HG03521 (cell line): ENCODE measurements around the gene FOXD4.
"Not testable (repeated sequence)": the region's sequence is repeated elsewhere in the genome, so short reads cannot be mapped to it uniquely, and the experiment has no call there.

Experiments used
- ATAC-seq: cut with Tn5 transposase; IDR thresholded peaks from one replicate; pipeline ENCODE4 v1.9.1; 2021; ENCODE audit warnings: mild to moderate bottlenecking, moderate library complexity; ENCODE audit not compliant: unreplicated experiment

FOXD4 gene

GRCh38 chr9:117995-118467, at the start of gene FOXD4:
Gene FOXD4 (minus strand): TSS chr9:118417. CDS start chr9:118119, 298 bp downstream.
- not testable (repeated sequence) for ATAC-seq

DNA sequence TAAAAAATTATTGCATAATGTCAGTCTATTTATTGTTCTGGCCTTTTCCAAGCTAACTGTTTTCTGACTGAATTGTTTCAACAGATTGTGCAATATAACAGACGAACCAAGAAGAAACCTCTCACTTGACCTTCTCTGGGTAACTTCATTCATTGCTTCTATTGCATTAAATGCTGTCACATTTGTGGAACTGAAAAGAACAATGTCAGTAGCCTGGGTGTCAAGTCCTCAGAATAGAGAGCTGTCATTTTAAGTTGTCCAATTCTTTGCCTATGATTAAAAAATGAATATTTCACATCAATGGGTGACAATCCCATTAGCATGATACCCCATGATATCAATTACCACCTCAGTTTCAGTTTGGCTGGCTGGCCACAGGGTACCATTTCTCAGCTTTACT, 41.7 kb upstream of the FOXD4 start:
- not testable (repeated sequence) for ATAC-seq

DNA sequence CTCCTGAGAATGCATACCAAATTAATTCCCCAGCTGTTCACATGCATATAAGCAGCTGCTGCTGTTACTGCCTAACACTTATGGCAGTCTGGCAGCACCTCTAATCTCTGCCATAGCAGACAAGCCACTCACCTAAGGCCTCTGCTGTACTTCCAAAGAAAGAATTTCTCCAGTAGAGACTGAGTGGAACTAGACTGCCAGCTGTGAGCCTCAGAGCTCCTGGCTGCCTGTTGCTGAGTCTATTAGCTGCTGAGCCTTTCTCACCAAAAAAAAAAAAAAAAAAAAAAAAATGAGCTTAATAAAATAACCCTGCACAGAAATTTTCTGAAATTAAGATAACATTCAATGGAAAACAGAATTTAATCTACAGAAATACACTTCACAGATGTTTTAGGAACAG, 33.0 kb upstream of the FOXD4 start:
- ATAC-seq: not testable (repeated sequence)

- ATAC-seq: not testable (repeated sequence)
These were observed 21.7 kb upstream of the FOXD4 start for GRCh38 chr9:139880-140279.

DNA sequence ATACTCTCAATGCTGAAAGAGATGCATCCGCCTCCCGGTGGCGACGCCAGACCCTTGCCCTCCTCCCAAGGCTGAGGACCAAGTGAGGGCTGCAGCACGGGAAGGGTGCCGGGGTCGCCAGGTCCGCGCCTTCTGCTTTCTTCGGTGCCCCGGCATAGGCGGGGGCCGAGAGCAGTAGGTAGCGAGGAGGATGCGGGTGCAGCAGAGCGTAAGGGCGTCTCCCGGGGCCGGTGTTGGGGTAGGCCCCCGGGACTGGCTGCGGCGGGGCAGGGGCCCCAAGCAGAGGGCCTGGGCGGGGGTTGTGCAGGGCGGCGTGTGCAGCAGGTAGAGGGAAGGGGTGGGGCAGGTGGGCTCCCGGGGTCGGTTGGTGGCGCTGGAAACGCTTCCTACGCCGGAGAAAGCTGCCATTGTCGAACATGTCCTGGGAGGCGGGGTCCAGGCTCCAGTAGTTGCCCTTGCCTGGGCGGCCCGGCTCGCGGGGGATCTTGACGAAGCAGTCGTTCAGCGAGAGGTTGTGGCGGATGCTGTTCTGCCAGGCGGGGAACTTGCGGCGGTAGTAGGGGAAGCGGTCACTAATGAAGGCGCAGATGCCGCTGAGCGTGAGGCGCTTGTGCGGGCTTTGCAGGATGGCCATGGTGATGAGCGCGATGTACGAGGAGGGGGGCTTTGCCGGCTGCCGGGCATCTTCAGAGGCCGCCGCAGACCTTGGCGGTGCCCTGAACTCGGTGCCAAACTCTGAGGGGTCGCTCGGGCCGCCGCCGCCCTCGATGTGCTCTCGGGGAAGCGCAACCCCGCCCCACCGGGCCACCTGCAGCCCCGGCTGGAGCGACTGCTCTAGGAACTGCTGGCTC, 848 bp downstream of the FOXD4 start:
- not testable (repeated sequence) for ATAC-seq

DNA sequence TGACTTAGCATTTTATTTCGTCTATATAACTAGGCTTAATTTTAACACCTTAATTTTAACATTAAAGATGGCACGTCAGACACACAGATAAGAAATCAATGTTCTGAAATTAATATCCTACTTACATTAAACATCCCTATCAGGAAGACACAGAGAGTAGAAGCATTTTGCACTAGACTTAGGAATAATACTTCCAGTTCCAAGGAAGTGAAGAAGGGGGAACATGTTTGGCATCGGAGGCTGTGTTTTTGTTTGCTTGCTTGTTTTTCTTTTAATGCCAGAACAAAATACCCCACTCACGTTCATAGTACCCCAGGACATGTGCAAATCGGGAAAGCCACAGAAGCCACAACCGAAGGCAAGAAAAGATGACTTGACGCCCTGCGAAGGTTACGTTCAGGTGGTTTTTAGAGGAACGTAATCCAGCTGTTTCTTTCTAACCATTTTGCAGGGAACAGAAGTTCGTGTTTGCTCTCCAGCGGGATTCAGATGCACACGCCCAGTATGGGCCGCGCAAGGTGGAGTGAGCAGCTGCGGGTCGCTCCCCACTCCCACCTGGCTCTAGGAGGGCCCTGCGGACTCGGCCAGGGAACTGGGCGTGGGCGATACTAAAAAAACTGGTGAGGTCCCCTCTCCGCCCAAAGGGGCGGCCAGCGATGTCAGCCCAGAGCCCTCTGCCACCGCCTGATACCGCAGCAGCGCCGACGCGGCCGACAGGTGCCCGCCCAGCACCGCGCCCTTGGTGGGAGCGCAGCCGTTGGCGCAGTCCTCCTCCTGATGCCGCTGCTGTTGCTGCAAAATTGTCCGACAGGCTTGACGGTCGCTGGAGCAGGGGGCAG, 1.8 kb downstream of the FOXD4 start:
- ATAC-seq: not testable (repeated sequence)

DNA sequence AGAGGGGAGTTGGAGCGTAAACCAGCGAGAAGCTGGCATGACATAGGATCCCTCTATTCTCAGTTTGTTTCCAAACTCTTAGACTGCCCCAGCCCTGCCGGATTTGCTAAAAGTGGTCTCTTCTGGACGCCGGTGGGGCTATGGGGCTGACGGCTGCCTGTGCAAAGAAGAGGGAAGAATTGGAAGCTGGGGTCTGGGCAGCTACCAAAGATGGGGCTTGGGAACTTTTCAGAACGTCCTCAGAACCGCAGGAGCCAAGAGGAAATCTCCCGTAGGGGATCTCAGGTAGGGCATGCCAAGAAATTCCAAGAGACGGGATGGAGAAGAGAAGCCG, 3.1 kb downstream of the FOXD4 start:
- not testable (repeated sequence) for ATAC-seq

GRCh38 chr9:114267-115117, 3.7 kb downstream of the FOXD4 start:
- ATAC-seq: not testable (repeated sequence)

GRCh38 chr9:113468-114266, 4.5 kb downstream of the FOXD4 start:
- not testable (repeated sequence) for ATAC-seq

- ATAC-seq: not testable (repeated sequence)
These were observed 5.4 kb downstream of the FOXD4 start for GRCh38 chr9:112589-113467.

DNA sequence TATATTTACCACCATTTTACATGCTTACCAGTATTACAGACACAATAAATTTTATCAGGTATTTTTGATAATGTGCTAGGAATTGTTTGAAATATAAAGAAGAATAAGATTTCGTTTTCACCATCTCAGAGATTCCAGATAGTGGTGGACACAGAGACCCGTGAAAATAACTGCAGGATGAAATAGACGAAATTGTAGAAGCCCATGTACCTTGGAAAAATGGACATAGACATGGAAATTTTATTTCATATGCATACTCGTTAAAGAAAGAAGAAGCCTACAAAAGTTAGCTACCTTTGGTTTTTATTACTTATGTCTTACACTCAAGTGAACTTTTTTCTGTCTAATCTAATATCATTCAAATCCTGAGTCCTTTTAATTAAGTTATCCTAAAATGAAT, 7.5 kb downstream of the FOXD4 start:
- not testable (repeated sequence) for ATAC-seq

GRCh38 chr9:109540-109939, 8.7 kb downstream of the FOXD4 start:
- not testable (repeated sequence) for ATAC-seq

DNA sequence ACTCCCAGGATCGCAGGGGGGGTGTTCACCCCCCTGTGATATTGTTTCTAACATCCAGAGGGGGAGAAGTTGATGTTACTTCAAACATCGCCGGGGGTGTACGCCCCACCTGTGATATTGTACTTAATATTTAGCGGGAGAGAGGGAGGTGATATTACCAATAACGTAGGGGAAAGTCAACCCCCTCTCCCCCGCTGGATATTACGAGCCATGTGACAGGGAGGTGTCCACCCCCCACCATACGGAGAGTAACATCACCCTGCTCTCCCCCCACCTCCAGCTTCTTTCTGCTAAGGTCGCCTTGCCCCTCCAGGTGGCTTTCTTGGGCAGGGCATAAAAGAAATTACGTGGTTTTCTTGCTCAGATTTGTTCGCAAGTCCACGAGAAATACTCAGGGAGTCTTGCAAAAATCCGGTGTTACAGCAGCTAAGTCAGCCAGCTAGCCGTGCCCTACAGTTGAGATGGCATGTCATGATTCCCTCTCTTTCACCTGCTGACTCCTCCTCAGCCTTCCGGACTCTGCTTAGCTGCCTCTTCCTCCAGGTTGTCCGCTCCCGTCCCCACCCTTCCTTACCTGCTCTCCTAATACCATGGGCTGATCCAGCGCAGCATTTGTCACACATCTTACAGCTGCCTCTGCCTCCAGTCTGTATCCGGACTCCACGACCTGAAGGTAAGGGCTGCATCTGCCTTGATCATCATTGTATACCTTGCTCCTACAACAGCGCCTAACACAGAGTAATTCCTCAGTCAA, 9.3 kb downstream of the FOXD4 start:
- not testable (repeated sequence) for ATAC-seq

- not testable (repeated sequence) for ATAC-seq
These were observed 12.2 kb downstream of the FOXD4 start for GRCh38 chr9:105991-106390.

GRCh38 chr9:100430-100829, 17.8 kb downstream of the FOXD4 start:
- ATAC-seq: not testable (repeated sequence)

- ATAC-seq: not testable (repeated sequence)
These were observed 18.4 kb downstream of the FOXD4 start for GRCh38 chr9:99867-100266.

DNA sequence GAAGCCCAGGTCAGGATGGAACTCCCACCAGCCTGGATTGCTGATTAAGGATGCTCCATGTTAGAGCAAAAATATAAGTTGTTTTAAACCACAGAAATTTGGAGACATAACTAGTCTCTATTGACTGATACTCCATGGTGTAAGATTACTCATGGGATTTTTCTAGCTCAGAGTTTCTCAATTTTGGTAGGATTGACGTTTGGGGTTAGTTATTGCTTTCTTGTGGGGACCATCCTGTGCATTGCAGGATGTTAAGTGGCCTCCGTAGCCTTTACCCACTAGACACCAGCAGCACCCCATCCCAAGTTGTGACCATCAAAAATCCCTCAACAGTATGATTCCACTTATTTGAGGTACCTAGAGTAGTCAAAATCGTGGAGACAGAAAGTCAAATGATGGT, 19.4 kb downstream of the FOXD4 start:
- ATAC-seq: not testable (repeated sequence)

GRCh38 chr9:94992-95391, 23.2 kb downstream of the FOXD4 start:
- ATAC-seq: not testable (repeated sequence)
